GM12874 (cell line): ENCODE data around the gene CDCA7.

Experiments used
- TF ChIP-seq, protein P1 (sequence below): IDR thresholded peaks from 2 replicates; pipeline ENCODE4 v1.5.1; 2011; ENCODE audit warnings: low read depth, mild to moderate bottlenecking, control low read depth, low read length, moderate library complexity; ENCODE audit not compliant: insufficient read depth

The CDCA7 gene

DNA sequence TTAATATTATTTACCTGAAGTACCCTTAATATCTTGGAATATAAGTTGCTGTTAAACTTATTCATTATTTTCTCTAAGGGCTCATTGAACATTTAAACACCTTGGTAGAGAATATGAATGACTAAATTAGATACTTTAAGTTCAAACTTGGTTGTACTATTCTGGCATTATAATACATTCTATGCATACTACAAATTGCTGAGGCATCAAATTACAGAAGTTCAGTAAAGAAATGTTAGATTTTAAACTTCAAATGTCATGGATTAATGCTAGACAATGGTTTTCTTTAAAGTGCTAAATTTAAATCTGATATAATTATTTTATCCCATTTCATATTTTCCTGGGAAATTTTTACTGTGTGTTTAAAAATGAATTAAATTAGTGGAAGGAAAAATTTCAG, 63.1 kb downstream of the CDCA7 start:
- TF ChIP-seq, protein P1, sequence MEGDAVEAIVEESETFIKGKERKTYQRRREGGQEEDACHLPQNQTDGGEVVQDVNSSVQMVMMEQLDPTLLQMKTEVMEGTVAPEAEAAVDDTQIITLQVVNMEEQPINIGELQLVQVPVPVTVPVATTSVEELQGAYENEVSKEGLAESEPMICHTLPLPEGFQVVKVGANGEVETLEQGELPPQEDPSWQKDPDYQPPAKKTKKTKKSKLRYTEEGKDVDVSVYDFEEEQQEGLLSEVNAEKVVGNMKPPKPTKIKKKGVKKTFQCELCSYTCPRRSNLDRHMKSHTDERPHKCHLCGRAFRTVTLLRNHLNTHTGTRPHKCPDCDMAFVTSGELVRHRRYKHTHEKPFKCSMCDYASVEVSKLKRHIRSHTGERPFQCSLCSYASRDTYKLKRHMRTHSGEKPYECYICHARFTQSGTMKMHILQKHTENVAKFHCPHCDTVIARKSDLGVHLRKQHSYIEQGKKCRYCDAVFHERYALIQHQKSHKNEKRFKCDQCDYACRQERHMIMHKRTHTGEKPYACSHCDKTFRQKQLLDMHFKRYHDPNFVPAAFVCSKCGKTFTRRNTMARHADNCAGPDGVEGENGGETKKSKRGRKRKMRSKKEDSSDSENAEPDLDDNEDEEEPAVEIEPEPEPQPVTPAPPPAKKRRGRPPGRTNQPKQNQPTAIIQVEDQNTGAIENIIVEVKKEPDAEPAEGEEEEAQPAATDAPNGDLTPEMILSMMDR = no peak
